Choroid plexus epithelial cell (primary cell): Measurements from ENCODE around the gene CDHR5.

Experiments
- DNase-seq: peaks from one replicate; pipeline ENCODE4 v3.0.0-alpha.2; 2010; ENCODE audit warnings: low read depth
- H3K4me3 ChIP-seq: 2 replicates; pipeline ENCODE4 v1.5.1; 2011; ENCODE audit warnings: low read depth, mild to moderate bottlenecking, control low read depth, low read length, moderate library complexity
- CTCF ChIP-seq: conservative IDR thresholded peaks from 2 replicates; pipeline ENCODE4 v1.5.1; 2011; ENCODE audit warnings: low read depth, mild to moderate bottlenecking, control low read depth, inconsistent platforms, low read length, moderate library complexity

Gene CDHR5

GRCh38 chr11:603154-603553 is 21.6 kb downstream of the CDHR5 start:
- TF ChIP-seq CTCF, result no peak
- no peak overlapping the region for H3K4me3 ChIP-seq
- DNase-seq, result no peak

GRCh38 chr11:601573-602245 is 23.0 kb downstream of the CDHR5 start:
- no peak for DNase-seq
- no peak for TF ChIP-seq CTCF
- no peak overlapping the region for H3K4me3 ChIP-seq

GRCh38 chr11:598005-598680 is 26.6 kb downstream of the CDHR5 start:
- no peak for TF ChIP-seq CTCF

GRCh38 chr11:597166-597725 is 27.5 kb downstream of the CDHR5 start:
- no peak for DNase-seq
- no peak overlapping the region for H3K4me3 ChIP-seq

More at GRCh38 chr11:598005-598680, 26.6 kb downstream of the CDHR5 start:
- no peak overlapping the region for H3K4me3 ChIP-seq
- no peak for DNase-seq

GRCh38 chr11:596374-596773 is 28.4 kb downstream of the CDHR5 start:
- no peak for DNase-seq
- TF ChIP-seq CTCF, result no peak
- H3K4me3 ChIP-seq, result no peak overlapping the region

More at GRCh38 chr11:597166-597725, 27.5 kb downstream of the CDHR5 start:
- TF ChIP-seq CTCF, result peak; percentile 29

GRCh38 chr11:595400-595799 is 29.4 kb downstream of the CDHR5 start:
- no peak overlapping the region for H3K4me3 ChIP-seq
- no peak for DNase-seq
- no peak for TF ChIP-seq CTCF
